Measurements from ENCODE around the gene DLL4.

The DLL4 gene

DNA sequence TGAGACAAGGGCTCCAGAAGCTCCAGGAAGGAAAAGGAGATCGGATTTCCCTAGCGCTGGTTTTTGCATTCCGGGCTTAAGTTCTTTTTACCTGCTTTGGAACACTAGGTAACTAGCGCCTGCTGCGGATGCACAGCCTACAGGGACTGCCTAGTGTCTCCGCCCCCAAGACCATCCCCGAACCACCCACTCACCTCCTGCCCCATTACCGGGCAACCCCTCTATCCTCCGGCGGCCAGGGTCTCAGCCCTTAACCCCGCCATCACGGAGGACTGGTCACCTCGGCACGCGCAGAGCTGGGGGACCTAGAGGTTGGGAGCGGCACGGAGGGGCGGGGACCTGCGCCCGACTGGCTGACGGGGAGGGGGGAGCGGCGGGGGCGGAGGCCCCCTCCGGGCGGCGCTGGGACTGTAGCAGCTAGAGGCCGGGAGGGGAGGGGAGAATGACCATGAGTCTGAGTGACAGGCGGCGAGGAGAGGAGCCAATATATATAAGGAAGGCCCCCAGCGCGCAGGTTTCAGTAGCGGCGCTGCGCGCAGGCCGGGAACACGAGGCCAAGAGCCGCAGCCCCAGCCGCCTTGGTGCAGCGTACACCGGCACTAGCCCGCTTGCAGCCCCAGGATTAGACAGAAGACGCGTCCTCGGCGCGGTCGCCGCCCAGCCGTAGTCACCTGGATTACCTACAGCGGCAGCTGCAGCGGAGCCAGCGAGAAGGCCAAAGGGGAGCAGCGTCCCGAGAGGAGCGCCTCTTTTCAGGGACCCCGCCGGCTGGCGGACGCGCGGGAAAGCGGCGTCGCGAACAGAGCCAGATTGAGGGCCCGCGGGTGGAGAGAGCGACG is at the start of gene DLL4:
TSS of gene DLL4 (plus strand) at position 520 of the 839 bp plus-strand sequence. CDS start 329 bp downstream, outside the sequence.
- peak; percentile 88 for DNase-seq (ENCODE audit: low spot score)

DNA sequence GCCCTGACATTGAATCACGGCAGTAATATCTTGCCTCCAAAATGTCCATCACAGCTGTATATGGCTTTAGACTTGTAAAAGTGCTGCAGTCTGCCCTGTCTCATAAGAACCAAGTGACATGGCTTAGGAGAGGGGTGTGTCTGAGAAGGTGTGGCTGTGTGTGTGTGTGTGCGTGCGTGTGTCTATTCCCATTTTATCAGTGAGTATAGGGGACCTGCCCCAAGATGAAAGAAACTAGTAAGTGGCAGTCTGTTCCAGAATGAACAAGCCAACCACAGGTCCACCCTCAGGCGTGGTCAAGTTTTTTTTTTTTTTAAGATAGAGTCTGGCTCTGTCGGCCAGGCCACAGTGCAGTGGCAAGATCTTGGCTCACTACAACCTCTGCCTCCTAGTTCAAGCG is 49.5 kb upstream of the DLL4 start:
- peak; percentile 74 for DNase-seq (ENCODE audit: low spot score)

DNA sequence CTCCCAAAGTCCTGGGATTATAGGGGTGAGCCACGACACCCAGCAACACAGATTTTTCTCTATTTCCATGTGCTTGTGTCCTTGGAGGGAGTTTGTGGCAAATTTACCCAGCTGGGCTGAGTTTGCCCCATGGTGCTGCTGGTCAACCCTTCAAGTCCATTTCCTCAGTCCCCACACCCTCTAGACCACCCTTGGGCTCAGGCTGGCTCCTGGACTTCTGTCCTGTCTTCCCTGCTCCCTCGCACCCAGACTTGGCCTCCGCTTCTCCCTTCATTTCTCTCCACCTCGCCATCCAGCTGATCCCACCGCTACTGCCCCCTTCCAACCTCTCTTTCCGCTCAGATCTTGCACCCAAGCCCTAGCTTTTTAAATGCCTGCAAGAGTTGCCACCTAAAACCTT is 47.8 kb upstream of the DLL4 start:
- DNase-seq (ENCODE audit: low spot score) = no peak

DNA sequence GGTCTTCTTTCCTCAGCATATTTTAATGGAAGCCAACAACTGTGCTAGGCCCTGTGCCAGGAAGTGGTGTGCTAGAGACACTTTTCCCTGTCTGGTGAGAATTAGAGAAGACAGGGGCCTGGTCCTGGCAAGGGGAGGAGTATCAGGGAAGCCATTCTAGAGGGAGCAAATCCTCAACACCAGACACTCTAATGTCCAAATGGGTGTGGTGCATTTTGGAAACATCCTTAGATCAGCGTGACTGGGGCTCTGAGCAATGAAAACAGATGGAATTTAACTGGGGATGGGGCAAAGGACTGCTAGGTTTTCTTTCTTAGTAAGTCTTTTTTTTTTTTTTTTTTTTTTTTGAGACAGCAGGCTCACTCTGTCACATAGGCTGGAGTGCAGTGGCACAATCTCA is 42.6 kb upstream of the DLL4 start:
- DNase-seq (ENCODE audit: low spot score) = no peak

DNA sequence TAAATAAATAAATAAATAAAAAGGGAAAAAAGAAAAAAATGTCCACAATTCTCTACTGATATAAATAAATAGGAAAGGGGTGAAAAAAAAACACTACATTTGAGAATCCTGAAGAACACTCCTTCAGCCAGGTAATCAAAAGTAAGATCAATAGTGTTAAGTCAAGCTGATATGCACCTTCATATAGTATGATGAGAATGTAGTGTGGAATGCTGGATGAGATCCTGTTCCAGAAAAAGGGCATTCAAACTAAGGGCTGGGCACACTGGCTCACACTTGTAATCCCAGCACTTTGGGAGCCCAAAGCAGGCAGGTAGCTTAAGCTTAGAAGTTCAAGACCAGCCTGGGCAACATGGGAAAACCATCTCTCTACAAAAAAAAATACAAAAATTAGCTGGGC is 40.0 kb upstream of the DLL4 start:
- no peak for DNase-seq (ENCODE audit: low spot score)

DNA sequence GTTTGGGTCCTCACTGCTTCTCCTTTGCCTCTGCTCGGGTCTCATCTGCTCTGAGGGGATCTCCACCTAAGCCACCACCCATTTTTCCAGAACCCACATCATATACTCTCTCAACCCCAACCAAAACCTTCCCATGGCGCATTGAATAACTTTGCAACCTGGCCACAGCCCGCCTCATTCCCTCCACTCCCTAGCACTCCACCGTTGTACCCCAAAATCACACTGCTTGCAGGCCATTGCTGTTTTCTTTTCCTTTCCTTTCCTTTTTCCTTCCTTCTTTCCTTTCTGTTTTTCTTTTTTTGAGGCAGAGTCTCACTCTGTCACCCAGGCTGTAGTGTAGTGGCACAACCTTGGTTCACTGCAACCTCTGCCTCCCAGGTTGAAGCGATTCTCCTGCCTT is 38.0 kb upstream of the DLL4 start:
- DNase-seq (ENCODE audit: low spot score) = no peak

DNA sequence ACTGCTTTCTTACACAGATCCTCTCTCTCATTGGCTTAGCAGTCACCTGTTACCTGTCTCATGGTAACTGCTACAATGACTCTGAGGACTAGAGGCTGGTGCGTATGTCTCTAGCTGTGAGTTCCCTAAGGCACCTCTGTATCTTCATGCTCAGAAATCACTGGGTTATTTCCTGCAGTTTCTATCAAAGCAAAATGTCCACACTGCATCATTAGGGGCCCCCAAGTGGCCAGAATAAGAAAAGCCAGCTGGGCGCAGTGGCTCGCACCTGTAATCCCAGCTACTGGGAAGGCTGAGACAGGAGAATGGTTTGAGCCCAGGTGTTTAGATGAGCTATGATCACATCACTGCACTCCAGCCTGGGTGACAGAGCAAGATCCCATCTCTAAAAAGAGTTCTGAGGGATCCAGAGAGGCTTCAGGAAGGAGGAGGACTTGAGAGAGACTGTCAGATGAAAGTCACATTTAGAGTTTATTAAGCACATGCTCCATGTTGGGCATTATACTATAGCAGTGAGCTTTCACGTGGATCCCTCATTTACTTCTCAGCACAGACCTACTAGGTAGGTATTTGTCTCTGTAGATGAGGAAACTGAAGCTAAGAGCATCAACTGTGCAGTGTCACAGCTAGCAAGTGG is 37.2 kb upstream of the DLL4 start:
- peak; percentile 64 for DNase-seq (ENCODE audit: low spot score)

DNA sequence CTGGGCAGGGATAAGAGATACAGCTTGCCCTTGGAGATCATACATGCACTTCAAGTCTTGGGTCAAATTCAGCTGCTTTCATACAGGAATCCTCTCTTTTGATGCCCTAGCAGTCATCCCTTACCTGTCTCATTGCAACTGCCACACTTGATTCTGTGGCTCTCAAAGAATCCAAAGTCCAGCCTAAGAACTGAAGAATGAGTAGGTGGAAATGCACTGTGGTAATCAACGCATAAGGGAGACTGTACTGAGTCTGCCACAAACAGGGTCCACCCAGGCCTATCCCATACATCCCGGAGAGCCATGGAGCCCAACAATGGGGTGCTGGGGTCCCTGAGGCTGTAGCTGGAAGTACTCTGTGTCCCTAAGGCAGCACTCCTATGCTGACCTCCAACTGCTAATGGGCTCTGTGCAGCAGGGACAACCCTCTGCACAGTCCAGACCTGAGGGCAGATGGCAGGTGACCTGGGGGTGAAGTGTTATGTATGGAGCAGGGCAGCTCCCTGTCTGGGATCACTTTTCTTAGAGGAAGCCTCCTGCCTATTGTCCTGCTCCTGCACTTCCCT is 36.6 kb upstream of the DLL4 start:
- DNase-seq (ENCODE audit: low spot score) = no peak

DNA sequence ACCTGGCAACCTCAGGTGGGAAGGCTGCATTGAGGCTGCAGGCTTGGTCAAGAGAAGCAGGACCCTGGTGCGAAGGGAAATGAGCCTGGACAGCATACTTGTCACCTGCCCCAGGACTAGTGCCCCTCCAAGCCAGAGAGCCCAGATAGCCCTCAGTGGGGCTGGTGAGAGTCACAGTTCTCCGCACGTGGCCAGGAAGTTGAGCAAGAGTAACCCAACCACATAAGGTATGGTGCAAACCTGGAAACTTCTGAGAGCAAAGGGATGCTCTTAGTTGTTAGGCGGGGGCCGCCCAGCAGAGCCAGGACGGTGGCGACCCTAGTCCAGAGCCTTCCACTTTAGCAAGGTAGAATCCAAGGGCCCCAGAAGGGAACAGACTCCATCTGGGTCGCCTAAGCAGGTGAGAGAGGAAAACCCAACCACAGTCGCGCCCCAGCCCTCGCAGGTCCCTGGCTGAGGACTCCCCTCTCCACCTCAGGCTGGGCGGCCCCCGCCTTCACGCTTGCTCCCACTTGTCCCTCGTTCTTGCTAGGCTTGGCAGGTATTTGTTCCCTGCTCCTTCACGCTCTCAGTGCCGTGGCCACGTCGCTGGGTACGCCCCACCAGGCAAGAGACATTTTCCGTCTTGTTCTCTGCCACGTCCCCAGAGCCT is 36.0 kb upstream of the DLL4 start:
- no peak for DNase-seq (ENCODE audit: low spot score)

DNA sequence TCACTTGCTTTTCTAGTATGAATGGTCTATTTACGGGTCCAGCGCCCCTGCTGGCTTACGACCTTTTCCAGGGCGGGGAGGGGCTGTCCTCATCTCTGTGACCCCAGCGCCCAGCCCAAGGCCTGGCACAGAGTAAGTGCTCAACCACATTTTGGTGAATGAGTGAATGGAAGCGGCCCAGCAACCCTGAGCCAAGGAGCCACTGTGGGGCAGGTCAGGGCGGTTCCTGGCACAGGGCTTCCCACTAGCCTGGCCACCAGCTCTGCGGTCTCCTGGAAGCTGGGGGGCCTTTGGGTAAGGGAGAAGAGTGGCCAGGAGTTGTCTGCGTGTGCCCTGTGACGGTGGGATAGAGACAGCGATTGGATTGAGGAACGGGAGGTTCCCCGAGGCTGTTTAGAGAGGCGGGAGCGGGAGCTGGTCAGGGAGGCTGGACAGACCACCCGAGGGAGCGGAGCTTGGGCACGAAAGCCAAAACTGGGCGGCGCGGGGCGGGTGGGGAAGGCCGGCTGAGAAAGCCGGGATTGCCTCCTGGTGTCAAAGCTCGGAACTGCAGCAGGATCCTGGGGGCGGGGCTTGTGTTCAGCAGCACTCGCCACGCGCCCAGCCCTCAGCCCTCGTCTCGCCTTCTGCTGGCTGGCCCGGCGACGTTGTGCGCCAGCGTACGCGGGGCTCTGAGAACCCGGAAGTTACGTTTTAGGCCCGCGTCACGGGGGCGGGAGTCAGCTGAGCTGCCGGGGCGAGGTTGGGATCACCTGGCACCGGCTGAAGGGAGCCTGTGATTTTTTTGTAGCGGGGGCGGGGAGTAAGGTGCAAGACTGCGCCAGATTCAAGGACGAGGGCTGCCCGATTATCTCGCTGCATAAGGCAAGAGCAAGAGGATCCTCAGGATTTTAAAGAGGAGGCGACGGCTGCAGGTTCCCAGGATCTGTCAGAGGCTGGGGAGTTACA is 35.1 kb upstream of the DLL4 start, which contains the start of gene VPS18:
TSS of gene VPS18 (plus strand) at position 718 of the 948 bp plus-strand sequence. CDS start 319 bp downstream, outside the sequence.
- DNase-seq (ENCODE audit: low spot score) = peak; percentile 100

DNA sequence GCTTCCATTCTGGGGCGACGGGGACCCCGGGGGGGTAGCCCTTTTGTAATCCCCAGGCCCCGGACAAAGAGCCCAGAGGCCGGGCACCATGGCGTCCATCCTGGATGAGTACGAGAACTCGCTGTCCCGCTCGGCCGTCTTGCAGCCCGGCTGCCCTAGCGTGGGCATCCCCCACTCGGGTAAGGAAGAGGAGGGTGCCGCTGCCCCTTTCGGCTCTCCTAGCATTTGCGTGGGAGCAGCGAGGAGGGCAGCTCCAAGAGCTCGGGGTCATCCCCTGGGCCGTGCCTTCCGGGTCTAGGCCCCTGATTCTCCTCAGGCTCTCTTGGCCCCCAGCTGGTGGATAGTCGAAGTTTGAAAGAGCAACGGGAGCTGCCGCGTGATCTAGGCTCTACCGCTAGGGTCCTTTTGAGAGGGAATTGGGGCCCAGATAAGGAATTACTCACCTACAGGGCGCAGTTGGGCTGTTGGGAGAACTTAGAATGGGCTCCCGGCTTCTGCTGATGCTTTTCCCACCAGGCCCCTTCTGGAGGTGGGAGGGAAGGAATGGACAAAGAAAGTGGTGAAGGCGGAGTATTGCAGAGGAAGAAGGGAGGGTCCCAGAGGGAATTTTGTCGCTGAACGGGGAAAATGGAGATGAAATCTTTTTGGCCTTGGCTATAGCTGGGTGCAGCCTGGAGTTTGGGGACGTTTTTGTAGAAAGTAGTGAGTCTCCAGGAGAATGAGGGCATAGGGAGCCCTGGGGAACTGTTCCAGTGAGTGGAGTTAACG is 34.3 kb upstream of the DLL4 start:
- peak; percentile 84 for DNase-seq (ENCODE audit: low spot score)

DNA sequence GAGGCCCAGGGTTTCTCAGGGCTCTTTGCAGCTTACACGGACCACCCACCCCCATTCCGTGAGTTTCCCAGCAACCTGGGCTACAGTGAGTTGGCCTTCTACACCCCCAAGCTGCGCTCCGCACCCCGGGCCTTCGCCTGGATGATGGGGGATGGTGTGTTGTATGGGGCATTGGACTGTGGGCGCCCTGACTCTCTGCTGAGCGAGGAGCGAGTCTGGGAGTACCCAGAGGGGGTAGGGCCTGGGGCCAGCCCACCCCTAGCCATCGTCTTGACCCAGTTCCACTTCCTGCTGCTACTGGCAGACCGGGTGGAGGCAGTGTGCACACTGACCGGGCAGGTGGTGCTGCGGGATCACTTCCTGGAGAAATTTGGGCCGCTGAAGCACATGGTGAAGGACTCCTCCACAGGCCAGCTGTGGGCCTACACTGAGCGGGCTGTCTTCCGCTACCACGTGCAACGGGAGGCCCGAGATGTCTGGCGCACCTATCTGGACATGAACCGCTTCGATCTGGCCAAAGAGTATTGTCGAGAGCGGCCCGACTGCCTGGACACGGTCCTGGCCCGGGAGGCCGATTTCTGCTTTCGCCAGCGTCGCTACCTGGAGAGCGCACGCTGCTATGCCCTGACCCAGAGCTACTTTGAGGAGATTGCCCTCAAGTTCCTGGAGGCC is 29.5 kb upstream of the DLL4 start:
- DNase-seq (ENCODE audit: low spot score) = no peak

DNA sequence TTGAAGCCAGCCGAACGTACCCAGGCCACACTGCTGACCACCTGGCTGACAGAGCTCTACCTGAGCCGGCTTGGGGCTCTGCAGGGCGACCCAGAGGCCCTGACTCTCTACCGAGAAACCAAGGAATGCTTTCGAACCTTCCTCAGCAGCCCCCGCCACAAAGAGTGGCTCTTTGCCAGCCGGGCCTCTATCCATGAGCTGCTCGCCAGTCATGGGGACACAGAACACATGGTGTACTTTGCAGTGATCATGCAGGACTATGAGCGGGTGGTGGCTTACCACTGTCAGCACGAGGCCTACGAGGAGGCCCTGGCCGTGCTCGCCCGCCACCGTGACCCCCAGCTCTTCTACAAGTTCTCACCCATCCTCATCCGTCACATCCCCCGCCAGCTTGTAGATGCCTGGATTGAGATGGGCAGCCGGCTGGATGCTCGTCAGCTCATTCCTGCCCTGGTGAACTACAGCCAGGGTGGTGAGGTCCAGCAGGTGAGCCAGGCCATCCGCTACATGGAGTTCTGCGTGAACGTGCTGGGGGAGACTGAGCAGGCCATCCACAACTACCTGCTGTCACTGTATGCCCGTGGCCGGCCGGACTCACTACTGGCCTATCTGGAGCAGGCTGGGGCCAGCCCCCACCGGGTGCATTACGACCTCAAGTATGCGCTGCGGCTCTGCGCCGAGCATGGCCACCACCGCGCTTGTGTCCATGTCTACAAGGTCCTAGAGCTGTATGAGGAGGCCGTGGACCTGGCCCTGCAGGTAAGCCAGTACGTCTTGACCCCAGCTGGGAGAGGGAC is 28.7 kb upstream of the DLL4 start:
- no peak for DNase-seq (ENCODE audit: low spot score)

DNA sequence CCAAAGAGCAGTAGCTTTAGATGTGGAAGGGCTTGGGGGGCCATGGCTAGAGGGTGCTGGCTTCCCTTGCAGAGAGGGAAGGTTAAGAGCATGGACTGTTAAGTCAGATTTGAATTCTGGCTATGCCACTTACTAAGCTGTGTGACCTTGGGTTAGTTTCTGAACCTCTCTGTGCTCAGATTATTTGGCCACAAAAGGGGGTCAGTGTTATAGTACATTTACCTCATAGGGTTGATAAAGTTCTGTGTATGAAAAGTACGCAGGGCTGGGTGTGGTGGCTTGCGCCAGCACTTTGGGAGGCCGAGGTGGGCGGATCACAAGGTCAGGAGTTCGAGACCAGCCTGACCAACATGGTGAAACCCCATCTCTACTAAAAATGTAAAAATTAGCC is 28.1 kb upstream of the DLL4 start:
- DNase-seq (ENCODE audit: low spot score) = no peak

DNA sequence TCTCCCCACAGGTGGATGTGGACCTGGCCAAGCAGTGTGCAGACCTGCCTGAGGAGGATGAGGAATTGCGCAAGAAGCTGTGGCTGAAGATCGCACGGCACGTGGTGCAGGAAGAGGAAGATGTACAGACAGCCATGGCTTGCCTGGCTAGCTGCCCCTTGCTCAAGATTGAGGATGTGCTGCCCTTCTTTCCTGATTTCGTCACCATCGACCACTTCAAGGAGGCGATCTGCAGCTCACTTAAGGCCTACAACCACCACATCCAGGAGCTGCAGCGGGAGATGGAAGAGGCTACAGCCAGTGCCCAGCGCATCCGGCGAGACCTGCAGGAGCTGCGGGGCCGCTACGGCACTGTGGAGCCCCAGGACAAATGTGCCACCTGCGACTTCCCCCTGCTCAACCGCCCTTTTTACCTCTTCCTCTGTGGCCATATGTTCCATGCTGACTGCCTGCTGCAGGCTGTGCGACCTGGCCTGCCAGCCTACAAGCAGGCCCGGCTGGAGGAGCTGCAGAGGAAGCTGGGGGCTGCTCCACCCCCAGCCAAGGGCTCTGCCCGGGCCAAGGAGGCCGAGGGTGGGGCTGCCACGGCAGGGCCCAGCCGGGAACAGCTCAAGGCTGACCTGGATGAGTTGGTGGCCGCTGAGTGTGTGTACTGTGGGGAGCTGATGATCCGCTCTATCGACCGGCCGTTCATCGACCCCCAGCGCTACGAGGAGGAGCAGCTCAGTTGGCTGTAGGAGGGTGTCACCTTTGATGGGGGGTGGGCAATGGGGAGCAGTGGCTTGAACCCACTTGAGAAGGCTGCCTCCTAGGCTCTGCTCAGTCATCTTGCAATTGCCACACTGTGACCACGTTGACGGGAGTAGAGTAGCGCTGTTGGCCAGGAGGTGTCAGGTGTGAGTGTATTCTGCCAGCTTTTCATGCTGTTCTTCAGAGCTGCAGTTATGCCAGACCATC is 26.3 kb upstream of the DLL4 start:
- DNase-seq (ENCODE audit: low spot score) = no peak

DNA sequence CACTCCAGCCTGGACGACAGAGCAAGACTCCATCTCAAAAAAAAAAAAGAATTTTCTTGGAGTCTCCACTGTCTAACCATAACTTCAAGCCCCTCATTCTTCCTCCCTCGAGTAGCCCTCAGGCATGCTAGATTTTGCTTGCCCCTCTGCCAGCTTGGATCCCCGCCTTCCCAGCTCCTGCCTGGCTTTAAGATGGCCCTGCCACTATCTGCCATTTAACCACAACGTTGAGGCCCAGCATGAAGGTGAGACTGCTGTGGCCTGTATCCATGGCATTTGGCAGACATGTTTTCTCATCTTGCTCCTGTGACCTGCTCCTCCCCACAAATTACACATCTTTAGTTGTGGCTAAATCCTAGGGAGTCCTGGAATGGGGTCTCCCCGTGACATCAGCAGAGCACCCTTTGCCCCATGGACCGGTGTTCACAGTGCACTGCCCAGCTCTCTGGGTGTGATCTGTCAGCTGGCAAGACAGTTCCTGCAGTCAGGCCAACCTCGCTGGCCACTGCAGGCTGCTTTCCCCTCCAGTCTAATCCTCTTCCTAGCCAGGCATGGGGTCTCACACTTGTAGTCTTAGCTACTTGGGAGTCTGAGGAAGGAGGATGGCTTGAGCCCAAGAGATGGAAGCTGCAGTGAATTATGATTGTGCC is 24.5 kb upstream of the DLL4 start:
- no peak for DNase-seq (ENCODE audit: low spot score)
